Loucy (cell line): Measurements from ENCODE around the gene DENND11.

ENCODE experiments used
- H2AFZ ChIP-seq: fragments of 200-600 bp; sonication (generic); 2 replicates; pipeline ENCODE4 v1.6.0; 2016; ENCODE audit warnings: antibody characterized with exemption, mild to moderate bottlenecking, low read length, moderate library complexity
- H3F3A ChIP-seq: fragments of 200-600 bp; 2 replicates; pipeline ENCODE4 v1.6.0; 2016; ENCODE audit warnings: antibody characterized with exemption, low read depth, mild to moderate bottlenecking
- H3K27me3 ChIP-seq: fragments of 200-600 bp; sonication (generic); 2 replicates; pipeline ENCODE4 v1.6.1; 2014; ENCODE audit warnings: low read length, mild to moderate bottlenecking; ENCODE audit not compliant: insufficient read depth, poor library complexity, severe bottlenecking
- H3K36me3 ChIP-seq: fragments of 200-600 bp; sonication (generic); 2 replicates; pipeline ENCODE4 v1.6.1; 2016; ENCODE audit warnings: low read length; ENCODE audit not compliant: insufficient read depth
- H3K4me1 ChIP-seq: fragments of 200-600 bp; sonication (generic); 2 replicates; pipeline ENCODE4 v1.5.1; 2014; ENCODE audit warnings: low read length, mild to moderate bottlenecking; ENCODE audit not compliant: insufficient read depth, poor library complexity, severe bottlenecking
- H3K4me2 ChIP-seq: fragments of 200-600 bp; sonication (generic); 2 replicates; pipeline ENCODE4 v1.6.0; 2014; ENCODE audit warnings: antibody characterized with exemption, low read length, low read depth, mild to moderate bottlenecking; ENCODE audit not compliant: poor library complexity, severe bottlenecking
- H3K4me3 ChIP-seq: fragments of 200-600 bp; sonication (generic); 2 replicates; pipeline ENCODE4 v1.5.1; 2014; ENCODE audit warnings: low read length, mild to moderate bottlenecking, mixed read lengths; ENCODE audit not compliant: poor library complexity, severe bottlenecking
- H3K79me2 ChIP-seq: fragments of 200-600 bp; sonication (generic); 2 replicates; pipeline ENCODE4 v1.6.1; 2014; ENCODE audit warnings: low read length; ENCODE audit not compliant: insufficient read depth
- H3K9ac ChIP-seq: fragments of 200-600 bp; sonication (generic); 2 replicates; pipeline ENCODE4 v1.6.0; 2014; ENCODE audit warnings: mild to moderate bottlenecking, low read depth, low read length, moderate library complexity; ENCODE audit not compliant: poor library complexity, severe bottlenecking
- H3K9me2 ChIP-seq: fragments of 200-600 bp; sonication (generic); replicated peaks from 2 replicates; pipeline ENCODE4 v1.6.1; 2016; ENCODE audit warnings: low read depth, low read length, mixed read lengths
- H3K9me3 ChIP-seq: fragments of 200-600 bp; sonication (generic); 2 replicates; pipeline ENCODE4 v1.6.1; 2014; ENCODE audit warnings: mild to moderate bottlenecking, antibody characterized with exemption, low read length, low read depth; ENCODE audit not compliant: insufficient read depth
- H4K20me1 ChIP-seq: fragments of 200-600 bp; sonication (generic); 2 replicates; pipeline ENCODE4 v1.6.0; 2014; ENCODE audit warnings: antibody characterized with exemption, low read length, mild to moderate bottlenecking; ENCODE audit not compliant: insufficient read depth, poor library complexity, severe bottlenecking
- CTCF ChIP-seq: fragments of 200-600 bp; sonication (generic); conservative IDR thresholded peaks from 2 replicates; pipeline ENCODE4 v1.5.1; 2014; ENCODE audit warnings: mild to moderate bottlenecking, antibody characterized with exemption, low read length
- EZH2phosphoT487 ChIP-seq: fragments of 200-600 bp; IDR thresholded peaks from 2 replicates; pipeline ENCODE4 v1.6.1; 2018; ENCODE audit warnings: antibody characterized with exemption, mild to moderate bottlenecking, moderate library complexity, borderline replicate concordance

The DENND11 gene

GRCh38 chr7:141702047-141702567, at the start of gene DENND11:
DENND11 (minus strand) TSS chr7:141702166; CDS start chr7:141702153, 13 bp downstream.
- H3K4me1 ChIP-seq, result peaks cover 40% of the 10 kb centered on the region
- no peaks in the 10 kb centered on the region for H3K27me3 ChIP-seq
- peak within 1 kb of the TSS; percentile 90 for H3K4me2 ChIP-seq
- no peaks in the 10 kb centered on the region for H3K9me2 ChIP-seq
- TF ChIP-seq CTCF (no peak), EZH2phosphoT487 (no peak)
- peak within 1 kb of the TSS; percentile 87 for H3K4me3 ChIP-seq
- H3K36me3 ChIP-seq, result no peaks in the 10 kb centered on the region
- peaks cover 32% of the 10 kb centered on the region; the same call in 1 of the 2 replicates for H3K79me2 ChIP-seq
- H3K9ac ChIP-seq, result peak within 1 kb of the TSS; percentile 58
- peak within 1 kb of the TSS; percentile 89 for H2AFZ ChIP-seq
- H3F3A ChIP-seq, result no peaks in the 10 kb centered on the region
- peaks cover 17% of the 10 kb centered on the region for H4K20me1 ChIP-seq
- H3K9me3 ChIP-seq, result no peaks in the 10 kb centered on the region

- Histone ChIP-seq H3K4me2 (no peak overlapping the region), H4K20me1 (peaks cover 20% of the 10 kb centered on the region), H2AFZ (no peak overlapping the region), H3K27me3 (no peaks in the 10 kb centered on the region), H3K9me2 (no peaks in the 10 kb centered on the region), H3K79me2 (no peaks in the 10 kb centered on the region; the same call in 1 of the 2 replicates), H3K9me3 (peaks cover 10% of the 10 kb centered on the region; the same call in 1 of the 2 replicates), H3F3A (no peaks in the 10 kb centered on the region), H3K4me3 (no peak overlapping the region), H3K9ac (no peak overlapping the region), H3K36me3 (peaks cover 89% of the 10 kb centered on the region), H3K4me1 (no peaks in the 10 kb centered on the region)
- no peak for TF ChIP-seq CTCF
- no peak for TF ChIP-seq EZH2phosphoT487
These were observed 46.4 kb upstream of the DENND11 start for GRCh38 chr7:141748396-141748795.

GRCh38 chr7:141744131-141744530, 42.2 kb upstream of the DENND11 start:
- H2AFZ ChIP-seq, result no peak overlapping the region
- no peaks in the 10 kb centered on the region for H3K9me3 ChIP-seq
- no peak for TF ChIP-seq EZH2phosphoT487
- TF ChIP-seq CTCF, result no peak
- H3K79me2 ChIP-seq, result peaks cover 36% of the 10 kb centered on the region
- H3K36me3 ChIP-seq, result peaks cover 64% of the 10 kb centered on the region
- H3K27me3 ChIP-seq, result no peaks in the 10 kb centered on the region
- H3K4me1 ChIP-seq, result peaks cover 28% of the 10 kb centered on the region
- H3K4me3 ChIP-seq, result no peak overlapping the region
- no peaks in the 10 kb centered on the region for H3K9me2 ChIP-seq
- no peak overlapping the region for H3K9ac ChIP-seq
- peaks cover 61% of the 10 kb centered on the region for H4K20me1 ChIP-seq
- no peak overlapping the region for H3K4me2 ChIP-seq
- H3F3A ChIP-seq, result no peaks in the 10 kb centered on the region
